ENCODE data around the gene FZR1. TPM values are rescaled to one million over a fixed set of nuclear protein-coding genes. Genes with fewer than 3 reads are reported as not detected.

Gene FZR1
- total RNA-seq, 1 donor from 2014 or later: 63.2 TPM

GRCh38 chr19:3476830-3477229, 29.3 kb upstream of the FZR1 start:
- Mint-ChIP-seq H3K27ac (no peak overlapping the region), H3K4me3 (no peak overlapping the region), H3K4me1 (ENCODE audit: unreplicated experiment) (no peaks in the 10 kb centered on the region), H3K27me3 (peaks cover 9% of the 10 kb centered on the region), H3K36me3 (no peaks in the 10 kb centered on the region), H3K9me3 (no peaks in the 10 kb centered on the region)
- TF ChIP-seq, protein P1, sequence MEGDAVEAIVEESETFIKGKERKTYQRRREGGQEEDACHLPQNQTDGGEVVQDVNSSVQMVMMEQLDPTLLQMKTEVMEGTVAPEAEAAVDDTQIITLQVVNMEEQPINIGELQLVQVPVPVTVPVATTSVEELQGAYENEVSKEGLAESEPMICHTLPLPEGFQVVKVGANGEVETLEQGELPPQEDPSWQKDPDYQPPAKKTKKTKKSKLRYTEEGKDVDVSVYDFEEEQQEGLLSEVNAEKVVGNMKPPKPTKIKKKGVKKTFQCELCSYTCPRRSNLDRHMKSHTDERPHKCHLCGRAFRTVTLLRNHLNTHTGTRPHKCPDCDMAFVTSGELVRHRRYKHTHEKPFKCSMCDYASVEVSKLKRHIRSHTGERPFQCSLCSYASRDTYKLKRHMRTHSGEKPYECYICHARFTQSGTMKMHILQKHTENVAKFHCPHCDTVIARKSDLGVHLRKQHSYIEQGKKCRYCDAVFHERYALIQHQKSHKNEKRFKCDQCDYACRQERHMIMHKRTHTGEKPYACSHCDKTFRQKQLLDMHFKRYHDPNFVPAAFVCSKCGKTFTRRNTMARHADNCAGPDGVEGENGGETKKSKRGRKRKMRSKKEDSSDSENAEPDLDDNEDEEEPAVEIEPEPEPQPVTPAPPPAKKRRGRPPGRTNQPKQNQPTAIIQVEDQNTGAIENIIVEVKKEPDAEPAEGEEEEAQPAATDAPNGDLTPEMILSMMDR (conservative IDR thresholded peaks at IDR 0.05): no peak
- no peak for DNase-seq (ENCODE audit: extremely low spot score, unreplicated experiment)

DNA sequence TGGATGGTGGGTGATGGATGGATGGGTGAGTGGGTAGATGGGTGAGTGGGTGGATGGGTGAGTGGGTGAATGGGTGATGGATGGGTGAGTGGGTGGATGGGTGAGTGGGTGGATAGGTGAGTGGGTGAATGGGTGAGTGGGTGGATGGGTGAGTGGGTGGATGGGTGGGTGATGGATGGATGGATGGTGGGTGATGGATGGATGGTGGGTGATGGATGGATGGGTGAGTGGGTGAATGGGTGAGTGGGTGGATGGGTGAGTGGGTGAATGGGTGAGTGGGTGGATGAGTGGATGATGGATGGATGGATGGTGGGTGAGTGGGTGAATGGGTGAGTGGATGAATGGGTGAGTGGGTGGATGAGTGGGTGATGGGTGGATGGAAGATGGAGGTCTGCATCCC, 28.6 kb upstream of the FZR1 start:
- Mint-ChIP-seq H3K36me3 (no peaks in the 10 kb centered on the region), H3K27ac (no peak overlapping the region), H3K4me1 (ENCODE audit: unreplicated experiment) (no peaks in the 10 kb centered on the region), H3K9me3 (no peaks in the 10 kb centered on the region), H3K4me3 (no peak overlapping the region), H3K27me3 (peaks cover 16% of the 10 kb centered on the region)
- TF ChIP-seq, protein P1 (conservative IDR thresholded peaks at IDR 0.05): no peak
- DNase-seq (ENCODE audit: extremely low spot score, unreplicated experiment): no peak

GRCh38 chr19:3477951-3478350, 28.2 kb upstream of the FZR1 start:
- no peak for DNase-seq (ENCODE audit: extremely low spot score, unreplicated experiment)
- no peaks in the 10 kb centered on the region for H3K4me1 Mint-ChIP-seq (ENCODE audit: unreplicated experiment)
- H3K9me3 Mint-ChIP-seq: no peaks in the 10 kb centered on the region
- H3K36me3 Mint-ChIP-seq: no peaks in the 10 kb centered on the region
- TF ChIP-seq, protein P1 (conservative IDR thresholded peaks at IDR 0.05): no peak
- H3K27me3 Mint-ChIP-seq: peaks cover 16% of the 10 kb centered on the region
- H3K27ac Mint-ChIP-seq: no peak overlapping the region
- H3K4me3 Mint-ChIP-seq: no peak overlapping the region

GRCh38 chr19:3478409-3479176, 27.5 kb upstream of the FZR1 start:
- Mint-ChIP-seq H3K36me3 (no peaks in the 10 kb centered on the region), H3K4me1 (ENCODE audit: unreplicated experiment) (no peaks in the 10 kb centered on the region), H3K27ac (no peak overlapping the region), H3K4me3 (no peak overlapping the region), H3K27me3 (peaks cover 16% of the 10 kb centered on the region), H3K9me3 (no peaks in the 10 kb centered on the region)
- TF ChIP-seq, protein P1 (conservative IDR thresholded peaks at IDR 0.05): no peak
- DNase-seq (ENCODE audit: extremely low spot score, unreplicated experiment): no peak

GRCh38 chr19:3479177-3479833, 26.8 kb upstream of the FZR1 start:
- Mint-ChIP-seq H3K9me3 (no peaks in the 10 kb centered on the region), H3K27me3 (peaks cover 12% of the 10 kb centered on the region), H3K4me1 (ENCODE audit: unreplicated experiment) (no peaks in the 10 kb centered on the region), H3K4me3 (no peak overlapping the region), H3K36me3 (no peaks in the 10 kb centered on the region), H3K27ac (no peak overlapping the region)
- no peak for DNase-seq (ENCODE audit: extremely low spot score, unreplicated experiment)
- TF ChIP-seq, protein P1 (conservative IDR thresholded peaks at IDR 0.05): no peak

All from type B pancreatic cell (in vitro differentiated cells).